G401 (cell line): ENCODE results near the gene LRBA. TPM values are rescaled to one million over a fixed set of nuclear protein-coding genes. Genes with fewer than 3 reads are reported as not detected.
A peak's percentile ranks its signal among the peaks of the same experiment; 100 is the strongest.

Experiments
- DNase-seq: peaks from one replicate; pipeline ENCODE4 v3.0.0-alpha.2; 2015; ENCODE audit warnings: low spot score
- in situ Hi-C: cut with HindIII; loops from 2 replicates; pipeline ENCODE4 v1.10.0; 2016; ENCODE audit warnings: low sequenced_read_pairs, mixed read lengths
- total RNA-seq: library from RNA; depleted of rRNA; stranded (reverse); fragments of >200 nt; shearing (Covaris generic); gene quantifications from 2 replicates; pipeline ENCODE4 v1.2.3, GENCODE V29; 2014

LRBA gene
- total RNA-seq, 1 experiment from 2014 or later: 71.7 TPM

DNA sequence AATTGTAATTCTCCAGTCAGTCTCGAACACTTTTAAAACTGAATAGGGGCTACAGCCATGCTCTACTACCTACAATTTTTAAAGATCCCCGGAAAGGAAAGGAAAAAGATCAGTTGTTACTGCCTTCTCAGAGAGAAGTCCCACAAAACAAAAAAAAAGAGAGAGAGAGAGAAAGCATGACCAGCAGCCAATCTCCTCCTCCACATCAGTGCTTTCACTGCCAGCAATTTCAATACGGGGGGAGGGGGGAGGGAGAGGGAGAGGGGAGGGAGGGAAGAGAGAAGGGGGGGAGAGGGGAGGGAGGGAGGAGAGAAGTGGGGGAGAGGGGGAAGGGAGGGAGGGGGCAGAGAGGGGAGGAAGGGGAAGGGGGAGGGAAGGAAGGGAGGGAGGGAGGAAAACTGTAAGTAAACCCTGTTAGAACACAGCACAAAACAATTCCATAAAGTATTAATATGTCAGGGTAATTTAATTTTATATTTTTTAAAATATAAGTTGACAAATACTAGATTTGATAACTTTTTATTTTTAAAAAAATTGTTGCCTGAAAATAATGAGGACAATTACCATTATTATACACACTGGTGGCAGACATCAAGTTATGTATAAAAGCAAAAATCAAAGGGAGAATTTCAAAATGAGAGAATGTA lies 108.0 kb downstream of the LRBA start:
- DNase-seq: no peak
- in situ Hi-C loops: no loop called here

DNA sequence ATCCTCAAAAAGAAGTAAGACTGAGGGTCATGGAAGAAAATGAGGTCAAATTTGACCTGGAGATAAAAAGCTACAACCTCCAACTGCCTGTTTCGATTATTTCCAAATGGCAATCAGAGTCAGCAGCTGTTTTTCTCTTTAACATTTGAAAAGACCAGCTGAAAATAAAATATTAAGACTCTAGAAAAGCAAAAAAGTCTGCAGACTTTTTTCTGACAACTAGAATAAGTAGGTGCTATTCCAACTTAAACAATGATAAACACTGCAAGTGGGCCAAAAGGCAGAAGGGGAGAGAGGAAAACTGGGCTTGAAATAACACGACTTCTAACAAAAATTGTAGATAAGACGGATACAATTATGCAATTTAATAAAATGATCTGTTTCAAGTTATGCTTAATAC lies 110.4 kb downstream of the LRBA start:
- no peak for DNase-seq
- in situ Hi-C loops: no loop called here

- in situ Hi-C loops: no loop called here
Observed at GRCh38 chr4:150903603-150904002, 111.5 kb downstream of the LRBA start.

DNA sequence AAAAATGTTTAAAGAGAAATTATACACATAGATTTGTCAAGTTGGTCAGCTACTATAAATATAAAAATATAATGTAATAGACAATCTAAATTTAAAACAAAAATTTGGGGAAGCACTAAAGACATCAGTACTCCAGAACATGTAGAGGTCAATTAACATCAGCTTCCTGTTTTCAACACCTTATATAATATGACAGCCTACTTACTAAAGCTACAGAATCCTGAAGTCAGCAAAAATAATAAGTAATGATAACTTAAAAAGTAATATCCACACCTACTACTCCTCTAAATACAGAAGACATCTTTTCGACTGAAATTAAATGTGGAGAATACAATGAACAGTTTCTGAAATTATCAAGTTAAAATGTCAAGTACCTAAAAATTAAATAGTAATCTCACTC lies 118.6 kb downstream of the LRBA start:
- in situ Hi-C loops: no loop called here
- no peak for DNase-seq

More at GRCh38 chr4:150903603-150904002, 111.5 kb downstream of the LRBA start:
- DNase-seq: no peak

GRCh38 chr4:150890246-150890645 lies 124.8 kb downstream of the LRBA start:
- in situ Hi-C loops: no loop called here
- no peak for DNase-seq

DNA sequence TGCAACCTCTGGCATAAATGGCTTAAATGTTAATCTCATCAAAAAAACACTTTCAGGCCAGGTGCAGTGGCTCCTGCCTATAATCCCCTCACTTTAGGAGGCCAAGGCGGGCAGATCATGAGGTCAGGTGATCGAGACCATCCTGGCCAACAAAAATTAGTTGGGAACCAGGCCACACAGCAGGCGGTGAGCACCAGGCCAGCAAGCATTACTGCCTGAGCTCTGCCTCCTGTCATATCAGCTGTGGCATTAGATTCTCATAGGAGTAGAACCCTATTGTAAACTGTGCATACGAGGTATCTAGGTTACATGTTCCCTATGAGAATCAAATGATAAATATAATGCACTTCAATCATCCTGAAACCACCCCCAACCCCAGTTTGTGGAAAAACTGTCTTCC lies 125.8 kb downstream of the LRBA start:
- DNase-seq: peak; percentile 62
- in situ Hi-C loops: no loop called here

DNA sequence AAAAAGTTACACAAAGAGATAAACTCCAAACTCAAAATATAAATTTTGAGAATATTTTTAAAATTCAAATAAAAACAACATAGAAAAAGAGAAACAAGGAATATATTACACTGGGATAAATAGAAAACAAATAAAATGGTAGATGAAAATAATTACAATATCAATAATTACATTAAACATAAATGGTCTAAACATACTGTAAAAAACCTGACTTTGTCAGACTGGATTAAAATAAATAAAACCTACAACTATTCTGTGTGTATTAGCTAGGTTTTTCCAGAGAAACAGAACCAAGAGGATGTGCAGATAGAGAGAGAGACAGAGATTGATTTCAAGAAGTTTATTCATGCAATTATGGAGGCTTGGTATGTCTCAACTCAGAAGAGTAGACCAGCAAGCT lies 126.5 kb downstream of the LRBA start:
- in situ Hi-C loops: no loop called here
- no peak for DNase-seq

- in situ Hi-C loops: no loop called here
- DNase-seq: no peak
Observed at GRCh38 chr4:150888217-150888616, 126.9 kb downstream of the LRBA start.

DNA sequence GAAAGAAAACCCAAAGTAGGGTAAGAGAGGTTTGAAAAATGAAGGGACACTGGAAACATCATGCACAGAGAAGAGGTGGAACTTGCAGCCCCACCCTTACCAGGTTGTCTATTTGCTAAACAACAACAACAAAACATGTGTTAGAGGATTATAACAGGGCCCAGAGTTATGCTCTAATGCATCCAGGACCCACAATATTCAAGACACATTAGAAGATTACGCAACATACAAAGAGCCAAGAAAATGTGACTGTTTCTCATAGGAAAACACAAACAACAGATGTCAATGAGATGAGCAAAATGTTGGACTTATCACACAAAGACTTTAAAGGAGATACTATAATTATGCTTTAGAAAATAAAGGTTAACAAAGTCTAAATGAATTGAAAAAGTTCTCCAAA lies 128.5 kb downstream of the LRBA start:
- in situ Hi-C loops: no loop called here
- no peak for DNase-seq

- in situ Hi-C loops: no loop called here
- DNase-seq: no peak
Observed at GRCh38 chr4:150884625-150885024, 130.5 kb downstream of the LRBA start.

DNA sequence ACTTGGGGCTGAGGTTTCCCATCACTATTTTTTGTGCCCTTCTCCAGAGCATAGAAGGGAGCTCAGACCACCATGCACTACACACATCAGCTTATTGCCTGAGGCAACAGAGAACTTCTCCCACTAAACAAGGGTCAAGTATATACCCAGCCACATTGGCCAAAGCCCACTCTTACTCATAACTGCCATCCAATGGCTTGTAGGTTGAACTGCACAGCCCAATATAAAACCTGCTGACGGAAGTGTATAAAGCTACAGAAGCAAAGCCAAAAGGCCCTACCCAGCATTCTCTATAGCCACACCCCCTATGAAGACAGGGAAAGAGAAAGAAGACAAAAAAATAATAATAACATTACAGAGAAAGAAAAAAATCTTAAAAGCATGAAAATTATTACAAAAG lies 139.7 kb downstream of the LRBA start:
- no peak for DNase-seq
- in situ Hi-C loops: no loop called here

DNA sequence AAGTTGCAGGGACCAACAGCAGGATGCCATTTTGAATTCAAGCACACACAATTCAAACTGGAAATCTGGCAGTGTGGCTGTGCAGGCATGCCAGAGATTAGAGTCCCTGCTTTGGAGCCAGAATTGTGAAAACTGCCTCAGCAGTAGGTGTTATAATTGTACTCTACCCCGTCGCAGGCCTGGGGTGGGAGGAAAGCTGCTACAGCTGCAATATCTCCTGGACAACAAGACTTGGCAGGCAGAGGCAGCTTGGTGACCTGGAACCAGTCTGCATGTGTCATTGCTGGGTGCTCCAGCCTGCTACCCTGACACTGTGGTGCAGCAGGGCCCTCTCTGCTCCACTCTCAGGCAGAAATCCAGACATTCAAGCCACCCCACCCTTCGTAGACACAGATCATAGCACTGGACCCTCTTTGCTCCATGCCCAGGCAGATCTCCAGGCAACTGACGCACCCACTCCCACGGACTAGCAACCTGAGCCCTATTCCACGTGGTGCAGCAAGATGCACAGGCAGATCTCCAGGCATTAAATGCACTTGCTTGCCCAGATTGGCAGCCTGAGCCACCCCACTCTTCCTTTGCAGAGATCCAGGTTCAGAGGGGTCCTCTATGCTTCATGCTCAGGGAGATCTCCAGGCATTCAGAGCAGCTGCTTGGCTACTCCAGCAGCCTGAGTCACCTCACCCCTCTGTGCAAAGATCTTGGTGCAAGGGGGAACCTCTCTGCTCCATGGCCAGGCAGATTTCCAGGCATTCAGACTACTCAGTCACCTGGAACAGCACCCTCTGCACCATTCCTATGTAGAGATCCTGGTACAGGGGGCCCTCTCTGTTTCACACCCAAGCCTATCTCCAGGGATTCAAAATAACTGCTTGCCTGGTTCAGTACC lies 140.5 kb downstream of the LRBA start:
- in situ Hi-C loops: no loop called here
- DNase-seq: peak; percentile 56

GRCh38 chr4:150867148-150867547 lies 147.9 kb downstream of the LRBA start:
- in situ Hi-C loops: no loop called here
- DNase-seq: peak; percentile 89

DNA sequence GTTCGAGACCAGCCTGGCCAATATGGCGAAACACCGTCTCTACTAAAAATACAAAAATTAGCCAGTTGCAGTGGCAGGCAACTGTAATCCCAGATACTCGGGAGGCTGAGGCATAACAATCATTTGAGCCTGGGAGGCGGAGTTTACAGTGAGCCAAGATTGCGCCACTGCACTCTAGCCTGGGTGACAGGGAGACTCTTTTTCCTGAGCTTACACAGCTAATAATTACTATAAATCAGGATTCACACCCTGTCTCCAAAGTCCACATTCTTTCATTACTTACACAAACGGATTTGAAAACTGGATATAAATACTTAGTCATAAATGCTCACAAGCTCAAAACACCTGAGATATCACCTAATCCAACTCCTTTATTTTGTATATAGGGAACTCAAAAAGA lies 151.6 kb downstream of the LRBA start:
- no peak for DNase-seq
- in situ Hi-C loops: no loop called here

- in situ Hi-C loops: no loop called here
- no peak for DNase-seq
Observed at GRCh38 chr4:150862829-150863228, 152.3 kb downstream of the LRBA start.

DNA sequence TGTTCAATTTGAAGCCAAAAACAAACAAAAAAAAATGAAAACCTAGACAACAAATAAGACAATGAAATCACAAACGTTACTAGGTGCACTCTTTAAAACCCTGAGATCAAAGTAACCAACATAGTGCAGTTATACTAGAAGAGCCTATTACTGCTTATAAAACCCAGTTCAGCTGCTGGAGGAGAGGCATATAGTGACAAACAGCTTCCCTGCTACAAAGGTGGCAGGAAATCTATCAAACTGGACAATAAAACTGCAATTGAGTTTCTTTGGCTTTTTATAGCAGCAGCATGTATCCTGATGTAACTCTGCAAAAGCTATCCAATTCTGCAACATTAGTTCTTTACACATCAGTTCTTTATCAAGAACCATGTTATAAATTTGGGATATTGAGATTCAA lies 155.6 kb downstream of the LRBA start:
- no peak for DNase-seq
- in situ Hi-C loops: no loop called here

DNA sequence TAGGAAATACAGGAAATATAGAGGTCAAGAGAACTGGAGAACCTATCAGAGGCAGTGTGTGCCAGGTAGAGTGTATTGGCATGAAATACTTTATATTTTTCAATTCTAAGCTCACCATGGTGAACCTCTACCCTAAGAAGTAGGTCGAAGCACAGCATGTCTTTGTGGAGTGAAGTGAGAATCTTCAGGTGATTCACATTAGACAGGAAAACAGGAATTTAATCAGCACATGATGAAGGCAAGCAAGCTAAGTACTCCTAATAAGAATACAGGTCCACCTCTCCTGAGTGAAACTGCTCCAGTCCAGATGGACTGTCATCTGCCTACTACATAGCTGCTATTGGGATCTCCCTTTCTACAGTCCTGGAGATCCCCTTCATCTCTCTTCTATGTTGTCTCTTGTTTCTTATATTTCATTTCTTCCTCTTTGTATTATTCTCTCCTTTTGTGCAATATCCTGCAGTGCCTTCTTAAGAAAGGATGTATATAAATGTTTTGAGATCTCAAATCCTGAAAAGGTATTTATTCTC lies 159.0 kb downstream of the LRBA start:
- in situ Hi-C loops: no loop called here

GRCh38 chr4:150854600-150854999 lies 160.5 kb downstream of the LRBA start:
- in situ Hi-C loops: no loop called here
- no peak for DNase-seq

More for the DNA sequence above, 159.0 kb downstream of the LRBA start:
- peak; percentile 69 for DNase-seq

GRCh38 chr4:150853882-150854281 lies 161.2 kb downstream of the LRBA start:
- in situ Hi-C loops: no loop called here
- DNase-seq: no peak

- in situ Hi-C loops: no loop called here
- DNase-seq: no peak
Observed at GRCh38 chr4:150852216-150852615, 162.9 kb downstream of the LRBA start.
